ENCODE results near the gene SDHAF2.
A peak's percentile ranks its signal among the peaks of the same experiment; 100 is the strongest.

Gene SDHAF2

GRCh38 chr11:61429691-61430582 is at the start of gene SDHAF2, which contains the start of gene CPSF7 (continued):
- 0 out of 2 replicates have a peak, but pooled peaks have one; percentile 55 for TF ChIP-seq ZNF148 (tag by site-specific recombination; IDR thresholded peaks at IDR 0.05; ENCODE audit: borderline replicate concordance)
- no peak for TF ChIP-seq ZNF791 (tag by site-specific recombination; IDR thresholded peaks at IDR 0.05)
- TF ChIP-seq KLF1 (tag by site-specific recombination; IDR thresholded peaks at IDR 0.05) = no peak; the same call in none of the 2 replicates
- TF ChIP-seq ZSCAN5A (tag by site-specific recombination; IDR thresholded peaks at IDR 0.05) = peak; percentile 75
- no peak for TF ChIP-seq ZNF544 (tag by site-specific recombination; IDR thresholded peaks at IDR 0.05)
- no peak for TF ChIP-seq IKZF3 (tag by site-specific recombination; IDR thresholded peaks at IDR 0.05)
- TF ChIP-seq ZNF280D (tag by site-specific recombination; IDR thresholded peaks at IDR 0.05) = no peak; the same call in 1 of the 2 replicates
- TF ChIP-seq MYNN (tag by site-specific recombination; IDR thresholded peaks at IDR 0.05; ENCODE audit: borderline replicate concordance) = 0 out of 2 replicates have a peak, but pooled peaks have one; percentile 8
- peak; percentile 43; the same call in 1 of the 2 replicates for TF ChIP-seq ZSCAN4 (tag by site-specific recombination; IDR thresholded peaks at IDR 0.05)
- no peak for TF ChIP-seq ZNF513 (tag by site-specific recombination; IDR thresholded peaks at IDR 0.05)
- no peak for TF ChIP-seq ZNF112 (tag by site-specific recombination; IDR thresholded peaks at IDR 0.05)
- TF ChIP-seq ZNF518A (tag by site-specific recombination; conservative IDR thresholded peaks at IDR 0.05; ENCODE audit: low read depth) = peak; percentile 69
- 0 out of 2 replicates have a peak, but pooled peaks have one; percentile 20 for TF ChIP-seq ZNF266 (tag by site-specific recombination; IDR thresholded peaks at IDR 0.05; ENCODE audit: low read depth)
- no peak for TF ChIP-seq ZNF747 (tag by site-specific recombination; IDR thresholded peaks at IDR 0.05)
- peak; percentile 65 for TF ChIP-seq ZNF76 (tag by site-specific recombination; IDR thresholded peaks at IDR 0.05; ENCODE audit: borderline replicate concordance, low read depth)
- TF ChIP-seq ZNF555 (tag by site-specific recombination; conservative IDR thresholded peaks at IDR 0.05) = no peak
- TF ChIP-seq TRIM28 (IDR thresholded peaks at IDR 0.05; ENCODE audit: borderline replicate concordance, low read length) = no peak
- no peak for TF ChIP-seq ZFP41 (tag by site-specific recombination; IDR thresholded peaks at IDR 0.05; ENCODE audit: borderline replicate concordance)
- TF ChIP-seq KLF8 (tag by site-specific recombination; IDR thresholded peaks at IDR 0.05) = peak; percentile 81; the same call in 1 of the 2 replicates
- TF ChIP-seq GLIS1 (tag by site-specific recombination; IDR thresholded peaks at IDR 0.05) = no peak
- no peak for TF ChIP-seq ZNF10 (tag by site-specific recombination; IDR thresholded peaks at IDR 0.05)
- TF ChIP-seq ZNF792 (tag by site-specific recombination; IDR thresholded peaks at IDR 0.05) = 0 out of 2 replicates have a peak, but pooled peaks have one; percentile 19
- TF ChIP-seq MZF1 (tag by site-specific recombination; IDR thresholded peaks at IDR 0.05; ENCODE audit: borderline replicate concordance) = no peak

All from HEK293 (cell line).